HG03066 (cell line): ENCODE data around the gene TMEM269.

ENCODE experiments used
- ATAC-seq: cut with Tn5 transposase; IDR thresholded peaks from one replicate; pipeline ENCODE4 v1.9.1; 2021; ENCODE audit warnings: low read depth; ENCODE audit not compliant: unreplicated experiment

The TMEM269 gene, protein sequence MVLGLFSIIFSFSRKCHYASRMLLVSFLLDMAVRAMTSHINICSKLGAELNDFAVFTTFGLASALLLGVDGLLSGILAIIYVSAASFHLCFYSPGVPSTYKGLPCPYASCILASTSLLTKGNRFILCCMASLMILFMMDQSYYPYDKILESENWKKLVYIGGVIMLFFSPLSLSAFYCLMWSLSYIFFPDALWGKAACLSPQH

DNA sequence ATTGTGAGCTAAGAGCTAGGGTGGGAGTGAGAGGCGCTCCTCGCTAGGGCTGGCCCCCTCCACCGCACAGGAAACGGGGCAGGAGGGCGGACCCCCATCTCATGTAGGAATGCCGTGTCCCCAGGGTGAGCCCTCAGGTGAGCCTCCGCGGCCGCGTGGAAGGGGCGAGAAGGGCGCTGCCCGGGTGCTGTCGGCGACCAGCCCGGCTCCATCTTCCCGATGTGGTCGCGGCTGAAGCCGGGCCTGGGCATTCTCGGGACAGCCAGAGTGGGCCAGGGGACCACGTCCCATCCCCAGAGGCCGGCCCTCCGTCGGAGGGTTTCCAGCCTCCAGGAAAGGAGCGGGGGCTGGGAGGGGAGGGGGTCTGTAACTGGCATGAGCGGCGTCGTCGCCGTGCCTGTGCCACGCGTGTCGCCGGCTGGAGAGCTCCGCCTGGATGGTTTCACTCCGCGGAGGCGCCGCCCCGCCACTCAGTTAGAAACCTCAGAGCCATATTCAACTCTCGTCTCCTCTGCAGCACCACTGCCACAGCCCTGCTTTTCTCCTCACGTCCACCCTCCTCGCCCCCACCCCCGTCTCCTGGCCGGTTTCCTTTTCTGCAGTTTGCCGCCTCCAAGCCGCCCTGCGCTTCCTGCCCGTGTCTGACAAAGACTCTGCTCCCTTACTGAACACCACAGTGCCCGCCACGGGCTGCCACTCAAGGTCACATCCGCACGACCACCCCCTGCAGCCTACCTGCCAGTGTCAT is at the start of gene TMEM269:
TMEM269 (plus strand) TSS at position 46 of the 748 bp plus-strand sequence. CDS start 4,903 bp downstream, outside the sequence.
- no peak for ATAC-seq

DNA sequence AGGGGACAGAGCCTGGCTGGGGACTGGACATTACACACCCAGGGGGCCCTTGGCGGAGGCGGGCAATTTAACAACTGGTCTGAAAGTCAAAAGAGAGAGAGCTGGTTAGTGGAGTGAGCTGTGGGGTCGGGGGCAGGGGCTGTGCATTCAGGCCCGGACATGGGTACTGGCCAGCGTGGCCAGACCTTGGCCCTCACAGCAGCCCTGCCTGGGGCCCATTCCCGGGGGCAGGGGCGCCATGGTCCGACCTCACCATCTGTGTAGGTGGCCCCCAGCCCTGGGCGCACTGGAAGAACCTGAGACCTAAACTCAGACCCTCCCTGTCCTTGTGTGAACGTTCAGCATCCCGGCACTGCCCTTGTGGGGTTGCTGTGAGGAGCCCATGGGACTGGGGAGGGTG is 49.7 kb upstream of the TMEM269 start:
- ATAC-seq: no peak

DNA sequence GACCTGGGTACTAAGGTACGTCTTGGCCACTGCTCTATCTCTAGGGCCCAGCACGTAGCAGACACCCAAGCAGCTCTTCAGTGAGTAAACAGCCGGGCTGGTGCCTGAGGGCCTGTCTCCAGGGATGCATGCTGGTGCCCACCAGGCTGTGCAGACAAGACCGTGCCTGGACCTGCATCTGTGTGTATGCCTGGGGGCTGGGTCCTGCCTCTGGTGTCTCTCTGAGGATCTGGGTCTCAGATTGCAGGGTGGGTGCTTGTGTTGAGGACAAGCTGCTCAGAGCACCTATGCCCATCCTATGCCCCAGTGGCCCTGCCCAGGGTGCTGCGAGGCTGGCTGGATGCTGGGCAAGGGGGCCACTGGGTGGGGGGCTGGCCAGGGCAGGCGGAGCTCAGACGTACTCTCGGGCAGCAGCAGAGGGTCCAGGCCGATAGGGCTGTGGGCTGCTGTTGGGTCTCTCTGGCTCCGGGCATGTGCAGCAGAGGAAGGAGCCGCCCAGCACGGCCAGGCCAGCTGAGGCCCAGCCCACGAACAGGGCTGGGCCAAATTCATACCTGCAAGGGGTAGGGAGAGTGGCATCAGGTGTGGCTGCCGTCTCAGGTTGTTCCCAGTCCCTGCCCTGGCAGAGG is 49.2 kb upstream of the TMEM269 start:
- no peak for ATAC-seq

DNA sequence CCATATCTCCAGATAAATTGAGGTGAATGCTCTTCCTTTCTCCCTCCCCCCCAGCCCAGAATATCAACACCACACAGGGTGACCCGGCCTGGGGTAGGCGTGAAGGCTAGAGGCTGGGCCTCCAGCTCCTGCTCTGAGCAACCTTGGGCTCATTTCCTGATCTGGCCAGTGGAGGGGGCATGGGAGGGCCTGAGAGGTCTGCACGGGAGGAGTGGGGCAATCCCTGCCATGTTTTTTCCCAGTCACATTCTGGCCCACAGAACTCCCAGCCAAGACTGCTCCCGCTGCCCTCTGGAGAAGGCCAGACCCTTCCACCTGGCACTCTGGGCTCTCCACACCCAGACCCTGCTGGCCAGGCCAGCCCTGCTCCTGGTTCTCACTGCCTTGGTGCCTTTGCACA is 48.6 kb upstream of the TMEM269 start:
- ATAC-seq: no peak

DNA sequence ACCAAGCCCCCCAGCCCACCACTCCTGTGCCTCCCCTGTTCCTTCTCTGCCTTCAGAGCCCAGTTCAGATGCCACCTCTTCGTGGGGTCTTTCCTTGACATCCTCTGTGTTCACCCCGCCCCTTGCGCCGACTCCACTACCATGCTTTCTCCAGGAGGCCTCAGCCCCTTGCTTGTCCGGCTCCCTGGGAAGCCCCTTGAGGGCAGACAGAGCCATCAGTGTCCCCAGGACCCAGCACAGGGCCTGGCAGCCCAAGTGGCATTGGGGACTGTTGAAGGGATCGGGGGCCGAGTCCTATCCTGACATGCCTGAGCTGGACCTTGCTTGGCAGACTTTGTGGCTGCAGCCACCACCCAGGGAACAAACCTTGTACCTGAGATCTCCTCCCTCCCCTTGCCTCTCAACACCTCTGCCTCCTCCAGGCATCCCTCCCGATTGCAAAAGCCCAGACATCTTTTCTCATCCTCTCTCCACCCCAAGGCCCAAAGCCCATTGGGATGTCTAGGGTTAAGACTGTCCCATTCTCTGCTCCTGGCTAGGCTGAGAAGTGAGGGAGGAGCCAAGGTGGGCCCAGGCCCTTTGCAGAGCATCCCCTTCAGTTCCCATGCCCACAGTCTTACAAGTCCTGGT is 48.1 kb upstream of the TMEM269 start:
- no peak for ATAC-seq

DNA sequence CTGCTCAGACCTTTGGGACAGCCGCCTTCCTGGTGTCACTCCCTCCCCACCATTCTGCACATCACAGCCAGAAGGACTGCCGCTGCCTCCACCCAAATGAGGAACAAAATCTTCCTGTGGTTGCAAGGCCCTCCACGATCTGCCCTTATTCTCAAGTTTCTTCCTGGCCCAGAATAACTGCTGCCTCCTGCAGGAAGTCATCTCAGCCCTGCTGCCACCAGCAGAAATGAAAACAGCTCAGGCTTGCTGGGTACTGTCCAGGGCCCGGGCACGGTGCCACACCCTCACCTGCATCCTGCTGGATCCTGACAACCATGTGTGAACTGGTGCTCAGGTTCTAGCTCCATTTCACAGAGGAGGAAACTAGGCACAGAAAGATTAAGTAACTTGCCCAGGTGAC is 47.5 kb upstream of the TMEM269 start:
- ATAC-seq: no peak

DNA sequence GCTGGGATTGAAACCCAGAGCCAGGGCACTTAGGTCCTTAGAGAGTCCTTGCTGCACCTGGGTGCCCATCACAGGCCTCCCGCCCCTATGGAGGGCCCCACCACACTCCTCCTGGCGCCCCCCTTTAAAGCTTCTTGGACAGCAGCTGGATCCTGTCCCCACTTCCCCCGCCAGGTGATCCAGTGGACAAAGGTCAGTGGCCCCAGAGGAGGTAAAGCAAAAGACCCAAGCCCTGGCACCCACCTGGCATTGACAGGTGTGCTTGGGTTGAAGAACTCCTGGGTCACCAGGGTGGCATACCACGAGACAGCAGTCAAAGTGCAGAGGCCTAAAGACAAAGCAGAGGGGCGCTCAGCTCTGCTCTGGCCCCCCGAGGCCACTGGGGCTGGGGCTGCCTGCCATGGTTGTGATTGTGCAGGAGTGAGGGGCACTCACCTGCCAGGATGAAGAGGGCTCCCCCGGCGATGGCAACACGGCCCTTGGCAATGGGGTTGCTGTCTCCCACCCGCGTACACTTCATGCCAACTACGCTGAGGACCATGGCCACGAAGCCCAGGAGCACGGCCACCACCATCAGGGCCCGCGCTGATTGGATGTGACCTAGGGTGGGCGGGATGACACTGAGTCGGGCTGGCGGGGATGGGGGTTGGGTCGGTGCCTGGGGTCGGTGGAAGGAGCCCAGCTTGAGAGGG is 46.7 kb upstream of the TMEM269 start:
- ATAC-seq: no peak

DNA sequence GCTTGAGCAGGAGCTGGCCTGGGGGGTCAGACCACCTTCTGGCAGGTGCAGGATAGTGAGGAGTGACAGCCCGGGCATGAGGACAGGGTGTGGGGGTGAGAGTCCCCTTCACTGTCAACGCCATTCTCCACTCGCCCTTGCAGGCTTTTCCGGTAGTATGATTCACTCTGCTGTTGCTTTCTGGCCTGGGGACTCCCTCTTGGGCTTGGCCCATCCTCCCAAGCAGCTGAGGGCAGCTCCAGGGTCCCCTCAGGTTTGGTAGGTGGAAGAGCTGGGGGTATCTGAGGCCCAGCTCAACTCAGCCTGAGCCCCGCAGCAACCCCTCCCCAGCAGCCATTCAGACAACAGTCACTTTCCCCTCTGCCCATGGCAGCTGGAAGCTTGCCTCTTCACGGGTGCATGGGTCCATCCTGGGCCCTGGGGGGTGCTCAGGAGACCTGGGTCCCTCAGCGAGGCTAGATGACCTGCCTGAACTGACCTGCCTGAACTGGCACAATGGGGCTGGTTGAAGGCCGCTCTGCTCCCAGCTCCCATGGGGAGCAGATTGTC is 46.0 kb upstream of the TMEM269 start:
- no peak for ATAC-seq

DNA sequence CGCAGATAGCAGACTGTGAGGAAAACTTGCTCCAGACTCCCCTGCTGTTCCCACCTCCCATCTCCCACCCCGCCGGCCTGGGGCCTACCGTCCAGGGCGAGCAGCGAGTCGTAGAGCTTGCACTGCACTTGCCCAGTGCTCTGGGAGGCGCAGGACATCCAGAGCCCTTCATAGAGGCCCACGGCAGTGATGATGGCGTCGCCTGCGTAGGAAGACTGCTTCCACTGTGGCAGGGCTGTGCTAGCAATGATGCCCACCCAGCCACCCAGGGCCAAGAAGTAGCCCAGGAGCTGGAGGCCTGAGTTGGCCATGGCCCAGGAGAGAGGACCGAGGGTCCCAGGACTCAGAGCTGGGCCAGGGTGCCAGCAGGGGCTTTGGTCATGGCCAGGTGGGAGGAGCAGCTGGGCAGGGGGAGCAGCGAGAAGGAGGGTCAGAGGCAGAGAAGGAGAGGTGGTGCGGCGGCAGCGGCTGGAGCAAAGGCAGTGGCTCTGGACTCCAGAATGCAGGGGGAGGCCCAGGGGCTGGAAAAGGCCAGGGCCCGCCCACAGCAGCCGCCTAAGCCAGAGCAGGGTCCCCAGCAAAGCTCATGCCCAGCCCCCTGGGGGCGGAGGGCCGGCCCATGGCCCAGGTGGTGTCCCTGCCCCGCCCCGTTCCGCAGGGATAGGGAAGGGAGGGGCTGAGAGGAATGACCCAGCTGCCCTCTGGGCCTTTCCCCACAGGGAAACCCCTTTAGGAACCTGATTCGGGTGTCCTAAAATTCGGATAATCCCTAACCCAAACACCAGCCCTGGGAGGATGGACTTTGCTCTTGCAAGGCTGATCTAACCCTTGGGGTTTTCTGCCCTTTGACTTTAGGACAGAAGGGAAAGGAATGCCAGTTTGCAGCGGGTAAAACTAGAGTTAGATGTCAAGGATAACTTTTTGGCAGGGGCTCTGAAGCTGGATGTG is 44.8 kb upstream of the TMEM269 start, which contains the start of gene CLDN19:
CLDN19 (minus strand) TSS at position 484 of the 948 bp plus-strand sequence; CDS start at position 311, 173 bp downstream.
- ATAC-seq: no peak

DNA sequence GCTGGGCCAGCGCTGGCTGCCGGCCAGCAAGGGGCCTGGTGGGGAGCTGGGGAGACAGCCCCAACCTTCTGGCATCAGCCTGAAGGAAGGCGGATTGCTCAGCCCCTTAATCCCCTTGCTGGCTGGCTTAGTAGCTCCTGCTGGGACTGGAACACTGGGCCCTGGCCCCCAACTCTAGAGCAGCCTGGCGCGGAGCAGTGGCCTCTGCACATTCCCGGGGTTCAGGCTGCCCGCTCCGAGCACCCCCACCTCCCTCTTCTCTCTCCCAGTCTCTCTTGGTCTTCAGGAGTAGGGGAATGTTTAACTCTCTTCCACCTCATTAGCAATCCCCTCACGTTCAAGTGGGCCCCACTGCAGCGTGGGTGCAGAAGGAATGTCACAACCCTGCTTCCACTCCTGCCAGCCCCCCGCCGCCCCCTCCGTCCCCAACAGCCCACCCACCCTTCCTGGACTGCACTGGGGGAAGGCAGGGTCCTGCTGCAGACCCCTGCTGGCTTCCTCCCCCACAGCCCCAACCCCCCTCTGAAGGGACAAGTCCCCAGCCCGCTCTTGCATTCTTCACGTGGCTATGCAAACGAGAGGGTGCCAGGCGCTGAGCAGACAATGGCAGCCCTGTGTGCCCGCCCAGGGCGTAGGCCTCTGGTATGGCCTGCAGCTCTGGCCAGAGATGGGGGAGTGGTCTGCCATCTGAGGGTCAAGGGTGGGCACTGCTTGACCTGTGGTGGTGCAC is 43.8 kb upstream of the TMEM269 start:
- no peak for ATAC-seq

DNA sequence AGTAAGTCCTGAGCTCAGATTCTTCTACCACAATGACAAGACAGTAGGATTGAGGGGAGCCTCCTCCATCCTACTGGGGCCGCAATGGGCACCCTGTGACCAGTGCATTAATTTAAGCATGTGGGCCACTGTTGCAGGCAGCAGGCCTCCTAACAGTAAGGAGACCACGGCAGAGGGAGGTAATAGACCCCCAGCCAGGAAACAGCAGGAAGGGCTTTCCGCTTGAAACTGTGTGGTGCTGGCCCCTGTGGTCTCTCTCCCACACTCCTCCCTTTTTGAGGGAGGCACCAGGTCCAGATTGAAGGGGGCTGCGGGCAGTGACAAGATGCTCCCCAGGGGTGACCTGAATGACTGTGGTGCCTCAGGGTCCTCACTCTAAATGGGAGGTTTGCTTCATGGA is 43.1 kb upstream of the TMEM269 start:
- ATAC-seq: no peak

DNA sequence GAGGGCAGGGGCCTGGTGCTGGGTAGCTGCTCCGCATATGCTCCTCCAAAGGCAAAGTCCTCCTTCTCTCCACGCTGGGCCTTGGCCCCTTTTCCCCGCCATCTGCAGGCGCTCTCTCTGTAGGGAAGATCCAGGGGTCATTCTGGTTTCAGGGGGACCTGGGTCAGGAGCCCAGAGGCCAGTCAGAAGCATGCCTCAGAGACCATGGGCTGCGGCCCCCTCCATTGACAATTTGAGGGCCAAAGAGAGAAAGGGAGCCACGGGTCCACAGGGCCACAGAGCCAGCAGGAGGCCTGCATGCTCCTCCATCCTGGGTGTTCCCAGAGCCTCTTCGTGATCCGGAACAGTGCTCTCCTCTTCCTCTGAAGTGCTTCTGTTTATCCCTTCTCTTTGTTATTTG is 42.6 kb upstream of the TMEM269 start:
- ATAC-seq: no peak

DNA sequence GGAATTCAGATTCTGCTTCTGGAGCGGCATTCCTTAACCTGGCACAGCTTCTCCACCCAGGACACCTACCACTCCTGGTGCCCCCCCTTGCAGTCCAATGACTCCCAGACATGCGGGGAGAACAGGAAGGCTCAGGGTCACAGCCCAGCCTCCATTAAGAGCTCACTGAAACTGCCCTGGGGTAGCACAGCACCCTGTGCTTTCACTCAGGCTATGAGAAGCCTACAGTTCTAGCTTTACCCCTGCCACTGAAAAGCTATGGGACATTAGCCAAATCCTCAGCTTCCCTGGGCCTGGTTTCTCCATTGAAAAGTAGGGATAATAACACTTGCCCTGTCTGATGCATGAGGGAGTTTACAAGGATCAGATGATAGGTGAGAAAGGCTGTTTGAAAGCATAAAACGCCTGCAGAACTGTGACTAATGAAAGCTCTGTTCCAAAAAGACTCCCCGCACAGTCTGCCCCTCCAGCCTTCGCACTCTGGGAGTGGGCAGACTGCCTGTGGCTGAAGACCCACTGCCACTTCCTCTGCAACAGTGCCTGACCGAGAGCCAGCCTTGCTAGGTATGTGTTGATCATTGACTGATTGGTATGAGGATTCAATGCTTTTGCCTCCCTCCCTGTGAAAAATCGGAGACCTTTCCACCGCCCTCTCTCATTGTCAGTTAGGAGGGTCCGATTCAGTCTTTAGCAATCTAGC is 42.0 kb upstream of the TMEM269 start:
- no peak for ATAC-seq

DNA sequence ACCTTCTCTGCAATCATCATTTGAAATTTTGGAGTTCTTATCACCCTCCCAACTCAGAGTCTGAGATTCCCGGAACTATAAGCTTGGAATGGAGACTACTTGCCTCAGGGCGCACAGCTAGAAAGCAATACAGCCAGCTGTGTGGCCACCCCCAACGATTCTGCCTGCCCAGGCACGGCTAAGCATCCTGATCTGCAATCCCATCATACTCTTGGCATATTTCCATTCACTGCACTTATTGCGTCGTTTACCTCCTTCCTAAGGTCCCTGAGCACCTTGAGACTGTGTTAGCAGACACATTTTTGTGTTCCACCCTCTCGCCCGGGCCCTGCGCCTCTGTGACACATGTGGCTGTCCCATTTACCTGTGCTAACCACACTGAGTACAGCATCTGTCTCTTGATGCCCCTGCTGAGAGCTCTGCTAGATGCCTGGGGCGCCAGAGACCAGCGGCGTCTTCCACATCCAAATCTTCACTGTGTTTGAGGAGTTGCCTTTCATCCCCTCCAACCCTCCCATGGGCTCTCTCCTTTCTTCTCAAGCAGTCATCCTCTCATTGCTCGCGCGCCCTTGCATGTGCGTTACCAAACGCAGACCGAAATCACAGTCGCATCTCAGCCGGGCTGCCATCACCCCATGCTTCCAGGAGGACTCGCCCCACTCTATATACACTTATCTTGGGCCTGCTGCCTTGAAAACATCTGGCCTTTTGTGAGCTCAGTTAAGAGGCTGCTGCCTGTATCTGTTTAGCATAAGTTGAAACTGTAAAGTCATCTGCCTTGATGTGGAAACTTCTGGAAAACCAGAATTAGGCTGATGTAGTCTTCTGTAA is 41.3 kb upstream of the TMEM269 start:
- no peak for ATAC-seq

DNA sequence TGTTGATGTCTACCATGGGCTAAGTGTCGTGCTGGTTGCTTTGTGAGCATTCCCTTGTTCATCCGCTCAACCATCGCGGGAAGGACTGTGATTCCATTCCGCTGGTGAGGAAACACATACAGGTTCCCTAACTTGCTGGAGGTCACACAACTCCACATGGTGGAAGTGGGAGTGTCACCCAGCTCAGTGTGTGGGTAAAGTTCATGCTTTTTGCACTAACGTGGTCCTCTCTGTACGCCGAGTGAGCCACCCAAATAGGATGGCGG is 40.7 kb upstream of the TMEM269 start:
- no peak for ATAC-seq

DNA sequence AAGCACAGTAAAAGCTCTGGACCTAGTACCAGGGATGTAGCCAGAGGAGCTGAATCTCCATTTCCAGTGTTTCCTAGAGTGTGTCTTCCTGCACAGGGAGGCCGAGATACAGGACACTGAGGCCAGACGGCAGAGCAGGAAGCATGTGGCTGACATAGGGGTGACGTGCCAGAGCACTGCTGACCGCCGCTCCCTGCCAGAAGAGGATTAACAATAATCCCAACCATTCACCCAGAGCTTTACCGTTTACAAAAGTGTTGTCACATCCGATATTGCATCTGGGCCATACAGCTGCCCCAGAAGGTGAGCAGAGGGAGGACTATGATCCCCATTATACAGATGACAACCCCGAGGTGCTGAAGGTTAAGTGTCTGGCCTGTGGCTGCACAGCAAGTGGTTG is 38.9 kb upstream of the TMEM269 start:
- no peak for ATAC-seq

DNA sequence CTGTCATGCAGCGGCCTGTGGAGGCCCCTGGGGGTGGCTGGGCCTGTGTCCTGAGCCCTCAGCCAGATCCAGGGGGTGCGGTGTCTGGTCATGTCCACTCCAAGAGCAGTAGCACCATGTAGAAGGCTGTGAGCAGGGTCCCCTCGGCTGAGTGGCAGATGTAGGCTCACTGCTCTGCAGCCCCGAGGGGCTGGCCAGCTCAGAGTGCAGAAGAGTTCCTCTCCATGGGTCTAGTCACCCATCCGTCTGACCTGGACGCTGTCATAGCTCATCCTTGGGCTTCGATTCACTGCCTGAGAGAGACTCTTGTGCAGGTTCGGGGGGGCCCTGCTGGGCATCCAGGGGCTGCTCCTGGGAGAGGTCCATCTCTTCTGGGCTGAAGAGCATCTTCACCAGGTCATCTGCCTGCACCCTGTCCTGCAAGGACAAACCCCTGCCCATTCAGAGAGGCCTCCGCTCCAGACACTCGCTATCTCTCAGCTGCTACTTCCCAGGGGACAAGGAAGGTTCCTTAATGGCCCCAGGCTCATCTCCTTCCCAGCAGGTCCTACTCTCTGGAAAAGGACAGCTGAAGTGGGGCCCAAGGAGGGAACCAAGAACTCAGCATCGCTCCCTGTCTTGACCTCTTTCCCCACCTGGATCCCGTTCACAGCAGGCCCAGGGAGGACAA is 38.2 kb upstream of the TMEM269 start:
- ATAC-seq: no peak
